CD14-positive monocyte (primary cell): Measurements from ENCODE around the gene MAN1C1. TPM values are rescaled to one million over a fixed set of nuclear protein-coding genes. Genes with fewer than 3 reads are reported as not detected.
A peak's percentile ranks its signal among the peaks of the same experiment; 100 is the strongest.

Source experiments
- DNase-seq, 3 donors: peaks; one replicate each; pipeline ENCODE4 v3.0.0-alpha.2; 2011 to 2022
- H2AFZ ChIP-seq: 2 replicates; pipeline ENCODE4 v1.6.0; 2012; ENCODE audit warnings: mild to moderate bottlenecking, low read depth, low read length, inconsistent platforms; ENCODE audit not compliant: insufficient read depth, poor library complexity, severe bottlenecking
- H3K27ac ChIP-seq, 2 donors: 1 replicate in 1 of 2; 2 replicates in 1 of 2; pipeline ENCODE4 v1.5.1; 2012 to 2013; ENCODE audit warnings: low read length in 2 of 2, control low read depth in 1 of 2, inconsistent platforms in 1 of 2, low read depth in 1 of 2, mild to moderate bottlenecking in 1 of 2
- H3K27me3 ChIP-seq, 2 donors: one replicate each; pipeline versions ENCODE4 v1.6.0 to v1.6.1; 2011 to 2013; ENCODE audit warnings: low read length in 2 of 2; ENCODE audit not compliant: control insufficient read depth in 2 of 2, insufficient read depth in 2 of 2
- H3K36me3 ChIP-seq, 2 donors: replicated peaks in 1 of 2; 1 replicate in 1 of 2; 2 replicates in 1 of 2; pipeline versions ENCODE4 v1.5.1 to v1.6.1; 2012 to 2013; ENCODE audit warnings: low read length in 2 of 2, control low read depth in 1 of 2, inconsistent platforms in 1 of 2, mild to moderate bottlenecking in 1 of 2; ENCODE audit not compliant: insufficient read depth in 2 of 2, control insufficient read depth in 1 of 2
- H3K4me1 ChIP-seq, 2 donors: 1 replicate in 1 of 2; 2 replicates in 1 of 2; pipeline versions ENCODE4 v1.5.1 to v1.6.1; 2012 to 2013; ENCODE audit warnings: low read length in 2 of 2, control low read depth in 1 of 2, inconsistent platforms in 1 of 2, mild to moderate bottlenecking in 1 of 2, moderate library complexity in 1 of 2; ENCODE audit not compliant: insufficient read depth in 2 of 2, control insufficient read depth in 1 of 2
- H3K4me2 ChIP-seq: replicated peaks from 2 replicates; pipeline ENCODE3; 2012; ENCODE audit warnings: low read length, moderate library complexity, mild to moderate bottlenecking; ENCODE audit not compliant: poor library complexity, severe bottlenecking; ENCODE audit errors: extremely low read depth
- H3K4me3 ChIP-seq, 3 experiments: fragments of 200-600 bp in 1 of 3; sonication (generic) in 1 of 3; replicated peaks in 1 of 3; 1 replicate in 2 of 3; 2 replicates in 1 of 3; pipeline ENCODE4 v1.5.1; 2011 to 2013; ENCODE audit warnings: low read length in 3 of 3, mild to moderate bottlenecking in 3 of 3, control low read depth in 2 of 3, low read depth in 2 of 3, inconsistent platforms in 1 of 3, moderate library complexity in 1 of 3
- H3K79me2 ChIP-seq: 2 replicates; pipeline ENCODE4 v1.6.0; 2012; ENCODE audit warnings: mild to moderate bottlenecking, control low read depth, inconsistent platforms, low read length, moderate library complexity; ENCODE audit not compliant: insufficient read depth
- H3K9ac ChIP-seq: 2 replicates; pipeline ENCODE4 v1.6.0; 2017; ENCODE audit warnings: low read length, mild to moderate bottlenecking; ENCODE audit not compliant: insufficient read depth, poor library complexity, severe bottlenecking
- H3K9me3 ChIP-seq, 2 donors: replicated peaks in 1 of 2; 1 replicate in 1 of 2; 2 replicates in 1 of 2; pipeline versions ENCODE4 v1.5.1 to v1.6.1; 2012 to 2013; ENCODE audit warnings: low read length in 2 of 2, control low read depth in 1 of 2; ENCODE audit not compliant: control insufficient read depth in 1 of 2, insufficient read depth in 1 of 2
- H4K20me1 ChIP-seq: 2 replicates; pipeline ENCODE4 v1.6.0; 2012; ENCODE audit warnings: mild to moderate bottlenecking, low read length, control low read depth, moderate library complexity; ENCODE audit not compliant: insufficient read depth
- H3K27ac Mint-ChIP-seq, 7 donors: one replicate each; pipeline ENCODE4 v1.8.0; 2020; ENCODE audit warnings: mild to moderate bottlenecking in 7 of 7, mixed read lengths in 7 of 7, moderate library complexity in 6 of 7, inconsistent platforms in 2 of 7
- H3K27me3 Mint-ChIP-seq, 3 donors: one replicate each; pipeline ENCODE4 v1.8.0; 2021 to 2022; ENCODE audit warnings: low read depth in 3 of 3, mild to moderate bottlenecking in 3 of 3, mixed read lengths in 3 of 3, moderate library complexity in 3 of 3, inconsistent platforms in 1 of 3
- H3K36me3 Mint-ChIP-seq, 2 donors: one replicate each; pipeline ENCODE4 v1.8.0; 2020; ENCODE audit warnings: mixed read lengths in 2 of 2, inconsistent platforms in 1 of 2, mild to moderate bottlenecking in 1 of 2
- H3K4me1 Mint-ChIP-seq: one replicate; pipeline ENCODE4 v1.8.0; 2020; ENCODE audit warnings: mild to moderate bottlenecking, mixed read lengths
- H3K4me3 Mint-ChIP-seq, 2 donors: one replicate each; pipeline ENCODE4 v1.8.0; 2020; ENCODE audit warnings: mild to moderate bottlenecking in 2 of 2, mixed read lengths in 2 of 2, moderate library complexity in 1 of 2
- H3K9me3 Mint-ChIP-seq, 7 donors: one replicate each; pipeline ENCODE4 v1.8.0; 2020 to 2022; ENCODE audit warnings: mixed read lengths in 7 of 7, mild to moderate bottlenecking in 6 of 7, moderate library complexity in 6 of 7, inconsistent platforms in 2 of 7
- CTCF ChIP-seq: fragments of 200-600 bp; IDR thresholded peaks from one replicate; pipeline ENCODE4 v1.8.0; 2022; ENCODE audit warnings: antibody characterized with exemption, mild to moderate bottlenecking
- WGBS: methylation state at CpG from one replicate; pipeline ENCODE4 v1.1.5; 2013; ENCODE audit warnings: missing lambda C conversion rate; ENCODE audit not compliant: insufficient coverage; 5-methylcytosine and 5-hydroxymethylcytosine counted together
- intact Hi-C, 2 donors: fragments of 100-400 bp; cut with micrococcal nuclease; formaldehyde crosslinking; loops; one replicate each; pipeline versions ENCODE4 v1.15.0 to v1.15.1; 2023
- polyA plus RNA-seq, 3 donors: library from polyadenylated mRNA; depleted of rRNA in 1 of 3; unstranded in 2 of 3; stranded (reverse) in 1 of 3; fragments of 300-500 nt in 2 of 3; fragments of >200 nt in 1 of 3; fragmentation: Illumina TruSeq in 2 of 3; gene quantifications; 1 replicate in 2 of 3; 2 replicates in 1 of 3; pipeline ENCODE4 v1.2.3, GENCODE V29; 2012 to 2021

Gene MAN1C1
- polyA plus RNA-seq, 3 donors = 1.2 to 7.2 (median 1.7) TPM

- Mint-ChIP-seq H3K9me3 (peaks cover 0 to 4% (median 0%) of the 10 kb centered on the region in 7 donors), H3K36me3 (peaks cover 15 to 30% of the 10 kb centered on the region in 2 donors), H3K4me1 (peaks cover 46% of the 10 kb centered on the region), H3K27me3 (peaks cover 6 to 23% (median 7%) of the 10 kb centered on the region in 3 donors), H3K4me3 (no peak overlapping the region), H3K27ac (no peak overlapping the region)
- Histone ChIP-seq H3K36me3 (no peaks in the 10 kb centered on the region), H3K9ac (no peak overlapping the region), H3K4me3 (no peak overlapping the region), H4K20me1 (peaks cover 59% of the 10 kb centered on the region), H3K27me3 (peaks cover 0 to 3% of the 10 kb centered on the region in 2 donors), H2AFZ (no peak overlapping the region), H3K79me2 (peaks cover 4% of the 10 kb centered on the region), H3K4me1 (peaks cover 33 to 46% of the 10 kb centered on the region in 2 donors), H3K9me3 (no peaks in the 10 kb centered on the region), H3K4me2 (no peak overlapping the region), H3K27ac (no peak overlapping the region)
- intact Hi-C loops = no loop called here
- WGBS = 100% methylated on average over 1 of the region's 4 CpGs
- TF ChIP-seq CTCF = no peak
- no peak for DNase-seq
These were observed 4.2 kb downstream of the MAN1C1 start for GRCh38 chr1:25620701-25621350.

- TF ChIP-seq CTCF = no peak
- intact Hi-C loops = no loop called here
- H3K9me3 ChIP-seq = no peaks in the 10 kb centered on the region
- Mint-ChIP-seq H3K27me3 (peaks cover 7 to 23% (median 8%) of the 10 kb centered on the region in 3 donors), H3K9me3 (peaks cover 0 to 6% (median 3%) of the 10 kb centered on the region in 7 donors), H3K27ac (peak overlapping the region in 1 of 7 donors; percentile 4), H3K36me3 (peaks cover 23 to 34% of the 10 kb centered on the region in 2 donors), H3K4me3 (no peak overlapping the region), H3K4me1 (peaks cover 44% of the 10 kb centered on the region)
- H3K36me3 ChIP-seq = no peaks in the 10 kb centered on the region
- no peak overlapping the region for H3K4me2 ChIP-seq
- DNase-seq = no peak
- H4K20me1 ChIP-seq = peaks cover 65% of the 10 kb centered on the region
- 88% methylated on average over 3 of the region's 5 CpGs for WGBS
- peaks cover 30 to 40% of the 10 kb centered on the region in 2 donors for H3K4me1 ChIP-seq
- H3K79me2 ChIP-seq = peaks cover 4% of the 10 kb centered on the region
- no peak overlapping the region for H3K4me3 ChIP-seq
- peaks cover 0 to 3% of the 10 kb centered on the region in 2 donors for H3K27me3 ChIP-seq
- H2AFZ ChIP-seq = no peak overlapping the region
- H3K27ac ChIP-seq = no peak overlapping the region
- H3K9ac ChIP-seq = no peak overlapping the region
These were observed 5.3 kb downstream of the MAN1C1 start for GRCh38 chr1:25621876-25622275.
